IMR-90 (cell line): ENCODE results near the gene MRPS18A.

Experiments
- BHLHE40 ChIP-seq: fragments of 150-350 bp; IDR thresholded peaks from 2 replicates; pipeline ENCODE4 v1.6.1; 2016; ENCODE audit warnings: mild to moderate bottlenecking, low read depth, low read length
- CHD1 ChIP-seq: IDR thresholded peaks from 2 replicates; pipeline ENCODE4 v1.6.1; 2012; ENCODE audit warnings: low read depth, low read length, improper control_type of control experiment
- CTCF ChIP-seq: conservative IDR thresholded peaks from 2 replicates; pipeline ENCODE4 v1.5.1; 2012; ENCODE audit warnings: mild to moderate bottlenecking, low read depth, low read length, improper control_type of control experiment
- FOS ChIP-seq: fragments of 150-350 bp; IDR thresholded peaks from 2 replicates; pipeline ENCODE4 v1.6.1; 2016; ENCODE audit warnings: low read depth, low read length
- MAFK ChIP-seq: IDR thresholded peaks from 2 replicates; pipeline ENCODE4 v1.6.1; 2012; ENCODE audit warnings: low read depth, low read length, improper control_type of control experiment
- MAZ ChIP-seq: IDR thresholded peaks from 2 replicates; pipeline ENCODE4 v1.6.1; 2012; ENCODE audit warnings: low read depth, mild to moderate bottlenecking, low read length, improper control_type of control experiment, moderate library complexity, borderline replicate concordance
- POLR2A ChIP-seq: IDR thresholded peaks from 2 replicates; pipeline ENCODE4 v1.6.1; 2012; ENCODE audit warnings: mild to moderate bottlenecking, low read depth, low read length
- RAD21 ChIP-seq: IDR thresholded peaks from 2 replicates; pipeline ENCODE4 v1.6.1; 2012; ENCODE audit warnings: low read length, improper control_type of control experiment
- RCOR1 ChIP-seq: IDR thresholded peaks from 2 replicates; pipeline ENCODE4 v1.6.1; 2012; ENCODE audit warnings: mild to moderate bottlenecking, low read length, improper control_type of control experiment; ENCODE audit not compliant: insufficient replicate concordance
- SMC3 ChIP-seq: fragments of 150-350 bp; IDR thresholded peaks from 2 replicates; pipeline ENCODE4 v1.6.1; 2016; ENCODE audit warnings: low read depth, mild to moderate bottlenecking, antibody characterized with exemption, low read length, moderate library complexity
- USF2 ChIP-seq: fragments of 150-350 bp; IDR thresholded peaks from 2 replicates; pipeline ENCODE4 v1.6.1; 2017; ENCODE audit warnings: mild to moderate bottlenecking, antibody characterized with exemption, low read length, low read depth
- TF ChIP-seq, protein P1 (sequence below): fragments of 150-350 bp; IDR thresholded peaks from 2 replicates; pipeline ENCODE4 v1.6.1; 2016; ENCODE audit warnings: low read depth, mild to moderate bottlenecking, low read length, moderate library complexity, borderline replicate concordance

- no peak for TF ChIP-seq CTCF
- no peak for TF ChIP-seq CHD1
- no peak for TF ChIP-seq USF2
- no peak for TF ChIP-seq RCOR1
- no peak for TF ChIP-seq RAD21
- TF ChIP-seq SMC3, result no peak
- TF ChIP-seq MAZ, result no peak
- TF ChIP-seq POLR2A, result no peak
- no peak for TF ChIP-seq FOS
- TF ChIP-seq BHLHE40, result no peak
- no peak for TF ChIP-seq MAFK
- TF ChIP-seq, protein P1, sequence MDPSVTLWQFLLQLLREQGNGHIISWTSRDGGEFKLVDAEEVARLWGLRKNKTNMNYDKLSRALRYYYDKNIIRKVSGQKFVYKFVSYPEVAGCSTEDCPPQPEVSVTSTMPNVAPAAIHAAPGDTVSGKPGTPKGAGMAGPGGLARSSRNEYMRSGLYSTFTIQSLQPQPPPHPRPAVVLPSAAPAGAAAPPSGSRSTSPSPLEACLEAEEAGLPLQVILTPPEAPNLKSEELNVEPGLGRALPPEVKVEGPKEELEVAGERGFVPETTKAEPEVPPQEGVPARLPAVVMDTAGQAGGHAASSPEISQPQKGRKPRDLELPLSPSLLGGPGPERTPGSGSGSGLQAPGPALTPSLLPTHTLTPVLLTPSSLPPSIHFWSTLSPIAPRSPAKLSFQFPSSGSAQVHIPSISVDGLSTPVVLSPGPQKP, result no peak
These were observed 51.3 kb downstream of the MRPS18A start for GRCh38 chr6:43636308-43636659.
